Gastrocnemius medialis (tissue), 4 donors: Measurements from ENCODE around the gene ALS2CL. TPM values are rescaled to one million over a fixed set of nuclear protein-coding genes. Genes with fewer than 3 reads are reported as not detected.

Source experiments
- ATAC-seq, 2 donors: fragments of 150-250 bp; one replicate each; pipeline ENCODE4 v1.9.1; 2016
- DNase-seq, 2 donors: peaks; one replicate each; pipeline ENCODE4 v3.0.0-alpha.2; 2019
- H3K27ac ChIP-seq, 4 donors: fragments of 200-600 bp; sonication (generic); 1 replicate in 1 of 4; 2 replicates in 3 of 4; pipeline ENCODE4 v1.5.1; 2016 to 2018; ENCODE audit warnings: mild to moderate bottlenecking in 2 of 4, moderate library complexity in 1 of 4
- H3K27me3 ChIP-seq, 3 donors: fragments of 200-600 bp; sonication (generic) in 2 of 3; 1 replicate in 1 of 3; 2 replicates in 2 of 3; pipeline versions ENCODE4 v1.5.1 to v1.6.0; 2016 to 2019; ENCODE audit warnings: mild to moderate bottlenecking in 1 of 3, moderate library complexity in 1 of 3
- H3K36me3 ChIP-seq, 2 donors: fragments of 200-600 bp; sonication (generic) in 1 of 2; one replicate each; pipeline ENCODE4 v1.5.1; 2017 to 2018
- H3K4me1 ChIP-seq, 2 donors: fragments of 200-600 bp; sonication (generic) in 1 of 2; one replicate each; pipeline ENCODE4 v1.5.1; 2016 to 2017; ENCODE audit warnings: mild to moderate bottlenecking in 2 of 2
- H3K4me3 ChIP-seq, 4 donors: fragments of 200-600 bp; sonication (generic) in 3 of 4; 1 replicate in 1 of 4; 2 replicates in 3 of 4; pipeline ENCODE4 v1.5.1; 2016 to 2019; ENCODE audit warnings: mild to moderate bottlenecking in 2 of 4
- H3K9me3 ChIP-seq, 3 donors: fragments of 200-600 bp; sonication (generic) in 2 of 3; 1 replicate in 1 of 3; 2 replicates in 2 of 3; pipeline ENCODE4 v1.5.1; 2016 to 2019
- POLR2A ChIP-seq, 2 donors: fragments of 450-650 bp; IDR thresholded peaks; one replicate each; pipeline ENCODE4 v1.6.1; 2017; ENCODE audit warnings: antibody characterized with exemption in 2 of 2, mild to moderate bottlenecking in 2 of 2, moderate library complexity in 2 of 2
- in situ Hi-C, 4 donors: fragments of 200-750 bp; cut with MboI; loops; one replicate each; pipeline versions ENCODE4 v1.15.0 to v1.8.0; 2017; ENCODE audit warnings: low sequenced_read_pairs in 4 of 4
- intact Hi-C: fragments of 100-400 bp; cut with DNase I; formaldehyde crosslinking; loops from one replicate; pipeline ENCODE4 v1.15.1; 2023; ENCODE audit warnings: low total_unique reads
- total RNA-seq, 4 donors: library from RNA; depleted of rRNA; stranded (reverse); fragments of >200 nt; gene quantifications; one replicate each; pipeline versions ENCODE4 v1.1.0 to v1.2.3, GENCODE V29; 2016
- TF ChIP-seq, protein P1 (sequence below), 5 experiments: fragments of 450-650 bp in 3 of 5; fragments of 200-600 bp in 2 of 5; sonication (generic) in 2 of 5; IDR thresholded peaks in 4 of 5; conservative IDR thresholded peaks in 1 of 5; 1 replicate in 4 of 5; 2 replicates in 1 of 5; pipeline ENCODE4 v1.5.1; 2016 to 2019; ENCODE audit warnings: antibody characterized with exemption in 5 of 5, mild to moderate bottlenecking in 3 of 5, moderate library complexity in 3 of 5

Gene ALS2CL
- total RNA-seq, 4 donors from 2014 or later, result 3.8 to 13.2 (median 6.2) TPM

DNA sequence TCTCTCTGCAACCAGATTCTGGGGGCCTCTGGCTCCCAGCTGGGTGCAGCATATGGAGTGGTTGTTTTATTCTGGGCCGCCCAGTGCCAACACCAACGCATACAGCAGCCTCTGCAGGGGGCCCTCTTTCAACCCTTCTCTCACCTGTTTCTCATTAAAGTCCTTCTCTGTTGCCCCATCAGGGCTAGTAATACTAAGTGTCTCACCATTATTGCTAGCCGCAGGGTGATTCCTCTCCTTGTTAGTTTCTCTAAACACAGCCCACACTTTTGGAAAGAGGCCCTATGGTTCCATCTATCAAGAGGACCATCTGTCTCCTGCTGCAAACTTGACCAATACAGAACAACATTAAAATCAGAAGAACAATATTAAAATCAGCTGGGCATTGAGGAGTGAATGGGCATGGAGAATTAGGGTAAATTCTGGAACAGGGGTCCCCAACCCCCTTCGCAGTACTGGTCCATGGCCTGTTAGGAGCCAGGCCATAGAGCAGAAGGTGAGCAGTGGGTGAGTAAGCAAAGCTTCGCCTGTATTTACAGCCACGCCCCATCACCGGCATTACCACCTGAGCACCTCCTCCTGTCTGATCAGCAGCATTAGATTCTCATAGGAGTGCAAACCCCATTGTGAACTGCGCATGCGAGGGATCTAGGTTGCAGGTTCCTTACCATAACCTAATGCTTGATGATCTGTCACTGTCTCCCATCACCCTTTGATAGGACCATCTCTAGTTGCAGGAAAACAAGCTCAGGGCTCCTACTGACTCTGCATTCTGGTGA lies 36.5 kb downstream of the ALS2CL start:
- Histone ChIP-seq H3K9me3 (no peaks in the 10 kb centered on the region), H3K36me3 (no peaks in the 10 kb centered on the region), H3K4me3 (no peak overlapping the region), H3K27me3 (no peaks in the 10 kb centered on the region), H3K4me1 (peaks cover 5 to 7% of the 10 kb centered on the region in 2 donors), H3K27ac (no peak overlapping the region)
- no peak for ATAC-seq
- intact Hi-C loops (no loop called here), in situ Hi-C loops (no loop called here)
- no peak for DNase-seq
- no peak for TF ChIP-seq POLR2A (IDR thresholded peaks at IDR 0.05)
- TF ChIP-seq, protein P1, sequence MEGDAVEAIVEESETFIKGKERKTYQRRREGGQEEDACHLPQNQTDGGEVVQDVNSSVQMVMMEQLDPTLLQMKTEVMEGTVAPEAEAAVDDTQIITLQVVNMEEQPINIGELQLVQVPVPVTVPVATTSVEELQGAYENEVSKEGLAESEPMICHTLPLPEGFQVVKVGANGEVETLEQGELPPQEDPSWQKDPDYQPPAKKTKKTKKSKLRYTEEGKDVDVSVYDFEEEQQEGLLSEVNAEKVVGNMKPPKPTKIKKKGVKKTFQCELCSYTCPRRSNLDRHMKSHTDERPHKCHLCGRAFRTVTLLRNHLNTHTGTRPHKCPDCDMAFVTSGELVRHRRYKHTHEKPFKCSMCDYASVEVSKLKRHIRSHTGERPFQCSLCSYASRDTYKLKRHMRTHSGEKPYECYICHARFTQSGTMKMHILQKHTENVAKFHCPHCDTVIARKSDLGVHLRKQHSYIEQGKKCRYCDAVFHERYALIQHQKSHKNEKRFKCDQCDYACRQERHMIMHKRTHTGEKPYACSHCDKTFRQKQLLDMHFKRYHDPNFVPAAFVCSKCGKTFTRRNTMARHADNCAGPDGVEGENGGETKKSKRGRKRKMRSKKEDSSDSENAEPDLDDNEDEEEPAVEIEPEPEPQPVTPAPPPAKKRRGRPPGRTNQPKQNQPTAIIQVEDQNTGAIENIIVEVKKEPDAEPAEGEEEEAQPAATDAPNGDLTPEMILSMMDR (IDR thresholded peaks at IDR 0.05 in 4 of 5, conservative IDR thresholded peaks at IDR 0.05 in 1 of 5), result no peak

DNA sequence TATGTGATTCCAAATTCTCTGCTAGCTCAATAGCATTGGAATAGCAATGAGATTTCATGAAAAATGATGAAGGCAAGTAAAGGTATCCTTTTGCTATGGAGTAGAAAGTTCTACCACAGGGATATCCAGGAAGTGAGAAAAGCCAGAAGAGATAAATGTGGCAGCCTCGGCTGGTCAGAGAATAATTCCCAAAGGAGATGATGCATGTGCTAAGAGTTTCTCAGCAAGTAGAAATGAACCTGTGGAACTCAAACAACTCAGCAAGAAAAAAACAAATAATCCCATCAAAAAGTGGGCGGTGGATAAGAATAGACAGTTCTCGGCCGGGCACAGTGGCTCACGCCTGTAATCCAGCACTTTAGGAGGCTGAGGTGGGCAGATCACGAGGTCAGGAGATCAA lies 38.2 kb downstream of the ALS2CL start:
- Histone ChIP-seq H3K27ac (no peak overlapping the region), H3K36me3 (no peaks in the 10 kb centered on the region), H3K4me1 (no peaks in the 10 kb centered on the region), H3K9me3 (no peaks in the 10 kb centered on the region), H3K27me3 (no peaks in the 10 kb centered on the region), H3K4me3 (no peak overlapping the region)
- ATAC-seq, result no peak
- intact Hi-C loops (no loop called here), in situ Hi-C loops (no loop called here)
- no peak for DNase-seq
- TF ChIP-seq, protein P1 (IDR thresholded peaks at IDR 0.05 in 4 of 5, conservative IDR thresholded peaks at IDR 0.05 in 1 of 5), result no peak
- no peak for TF ChIP-seq POLR2A (IDR thresholded peaks at IDR 0.05)

DNA sequence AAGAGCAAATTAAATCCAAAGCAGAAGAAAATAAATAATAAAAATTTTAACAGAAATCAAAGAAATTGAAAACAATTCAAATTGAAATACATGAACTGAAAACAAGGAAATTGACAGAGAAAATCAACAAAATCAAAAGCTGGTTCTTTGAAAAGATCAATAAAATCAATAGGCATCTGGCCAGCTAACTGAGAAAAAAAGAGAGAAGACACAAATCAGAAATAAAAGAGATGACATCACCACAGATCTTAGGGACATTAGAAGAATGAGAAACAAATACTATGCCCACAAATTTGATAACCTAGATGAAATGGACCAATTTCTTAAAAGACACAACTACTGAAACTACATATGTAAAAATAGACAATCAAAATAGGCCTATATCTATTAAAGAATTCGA lies 42.4 kb downstream of the ALS2CL start:
- Histone ChIP-seq H3K9me3 (no peaks in the 10 kb centered on the region), H3K4me1 (no peaks in the 10 kb centered on the region)

DNA sequence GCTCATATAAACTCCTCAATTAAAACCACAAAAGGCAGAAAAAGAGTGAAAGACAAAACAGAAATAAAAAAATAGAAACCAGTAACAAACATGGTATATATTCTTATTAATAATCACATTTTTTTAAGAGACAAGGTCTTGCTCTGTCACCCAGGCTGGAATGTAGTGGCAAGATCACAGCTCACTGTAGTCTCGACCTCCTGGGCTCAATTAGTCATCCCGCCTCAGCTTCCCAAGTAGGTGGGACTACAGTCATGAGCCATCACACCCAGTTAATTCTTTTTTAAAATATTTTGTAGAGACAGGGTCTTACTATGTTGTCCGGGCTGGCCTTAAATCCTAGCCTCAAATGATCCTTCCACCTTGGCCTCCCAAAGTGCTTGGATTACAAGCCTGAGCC lies 44.0 kb downstream of the ALS2CL start:
- Histone ChIP-seq H3K27me3 (no peaks in the 10 kb centered on the region), H3K4me1 (no peaks in the 10 kb centered on the region), H3K27ac (no peak overlapping the region), H3K4me3 (no peak overlapping the region), H3K36me3 (no peaks in the 10 kb centered on the region), H3K9me3 (no peaks in the 10 kb centered on the region)
- TF ChIP-seq POLR2A (IDR thresholded peaks at IDR 0.05), result no peak
- TF ChIP-seq, protein P1 (IDR thresholded peaks at IDR 0.05 in 4 of 5, conservative IDR thresholded peaks at IDR 0.05 in 1 of 5), result no peak
- in situ Hi-C loops (no loop called here), intact Hi-C loops (no loop called here)
- ATAC-seq (no peak), DNase-seq (no peak)

More for the DNA sequence above, 42.4 kb downstream of the ALS2CL start:
- Histone ChIP-seq H3K36me3 (no peaks in the 10 kb centered on the region), H3K4me3 (no peak overlapping the region), H3K27me3 (no peaks in the 10 kb centered on the region), H3K27ac (no peak overlapping the region)
- TF ChIP-seq POLR2A (IDR thresholded peaks at IDR 0.05), result no peak
- TF ChIP-seq, protein P1 (IDR thresholded peaks at IDR 0.05 in 4 of 5, conservative IDR thresholded peaks at IDR 0.05 in 1 of 5), result no peak
- intact Hi-C loops, result no loop called here
- no peak for ATAC-seq
- no peak for DNase-seq
- in situ Hi-C loops, result no loop called here
